Measurements from ENCODE around the gene FN1.
"Not testable (repeated sequence)": the region's sequence is repeated elsewhere in the genome, so short reads cannot be mapped to it uniquely, and the experiment has no call there.

FN1 gene

DNA sequence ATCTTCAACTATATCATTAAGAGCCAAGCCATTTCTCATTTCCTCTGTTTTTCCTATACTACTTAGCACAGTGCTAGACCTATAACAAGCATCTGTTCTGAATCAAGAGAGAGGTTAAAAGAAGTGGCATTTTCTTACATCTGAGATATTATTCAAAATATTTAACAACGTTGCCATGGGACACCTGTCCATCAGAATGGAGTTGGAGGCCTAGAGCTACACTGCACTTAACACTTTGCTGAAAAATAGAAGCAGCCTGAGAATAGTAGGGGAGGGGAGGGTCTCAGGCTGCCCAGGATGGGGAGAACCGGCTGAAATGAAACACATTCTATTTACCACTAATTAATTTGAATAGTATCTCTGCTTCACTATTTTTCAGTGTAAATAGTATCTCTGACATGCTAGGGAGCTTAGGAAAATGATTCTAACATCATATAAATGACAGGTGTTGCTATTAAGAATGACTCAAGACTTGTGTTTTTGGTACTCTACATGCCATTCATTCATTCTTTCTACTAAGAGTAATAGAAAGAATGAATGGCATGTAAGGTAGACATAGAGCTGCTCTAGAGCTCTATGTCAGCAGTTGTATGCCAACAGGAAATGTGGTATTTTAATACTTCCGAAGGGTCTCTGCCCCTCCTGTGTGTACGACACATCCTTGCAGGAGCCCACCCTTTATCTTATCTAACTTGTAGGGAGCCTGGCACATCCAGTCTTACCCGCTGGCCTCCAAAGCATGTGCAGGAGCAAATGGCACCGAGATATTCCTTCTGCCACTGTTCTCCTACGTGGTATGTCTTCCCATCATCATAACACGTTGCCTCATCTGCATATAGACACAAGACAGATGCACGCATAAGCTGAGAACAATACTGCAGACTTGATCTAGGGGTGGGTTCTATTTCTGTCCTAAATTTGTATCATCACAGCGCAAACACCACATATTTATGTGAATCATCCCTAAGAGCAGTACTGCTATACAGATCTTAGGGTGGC, 71.4 kb downstream of the FN1 start:
- FAIRE-seq: no peak

DNA sequence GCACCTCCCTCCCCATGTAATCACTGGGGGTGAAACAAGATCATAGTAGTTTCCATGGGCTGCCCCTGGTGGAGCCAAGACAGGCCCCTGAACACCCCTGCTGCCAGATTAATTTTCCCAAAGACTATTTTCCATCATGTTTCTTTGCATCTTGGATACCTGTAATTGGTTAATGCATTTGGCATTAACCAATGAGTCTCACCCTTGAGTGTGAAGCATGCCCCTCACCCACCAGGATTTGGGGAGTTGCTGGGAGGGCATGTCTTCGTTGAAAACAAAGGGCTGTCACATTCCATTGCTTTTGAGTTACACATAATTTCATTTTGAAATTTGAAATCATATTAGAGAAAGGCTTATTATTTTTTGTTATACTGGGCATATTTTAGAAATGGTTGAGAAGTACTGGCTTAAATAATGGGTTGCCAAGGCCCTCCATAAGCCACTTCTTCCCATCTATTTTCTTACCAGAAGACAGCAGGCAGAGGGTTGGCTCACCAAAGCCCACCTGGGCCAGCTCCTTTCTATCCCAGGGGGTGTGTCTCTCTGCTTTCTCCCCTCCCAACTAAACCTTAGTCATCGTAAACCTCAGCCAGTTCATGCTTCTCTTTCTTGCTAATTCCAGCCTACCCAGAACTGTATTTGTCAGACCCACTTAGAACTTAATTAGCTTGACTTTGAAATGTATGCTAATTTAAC, 72.3 kb downstream of the FN1 start:
- no peak for FAIRE-seq

DNA sequence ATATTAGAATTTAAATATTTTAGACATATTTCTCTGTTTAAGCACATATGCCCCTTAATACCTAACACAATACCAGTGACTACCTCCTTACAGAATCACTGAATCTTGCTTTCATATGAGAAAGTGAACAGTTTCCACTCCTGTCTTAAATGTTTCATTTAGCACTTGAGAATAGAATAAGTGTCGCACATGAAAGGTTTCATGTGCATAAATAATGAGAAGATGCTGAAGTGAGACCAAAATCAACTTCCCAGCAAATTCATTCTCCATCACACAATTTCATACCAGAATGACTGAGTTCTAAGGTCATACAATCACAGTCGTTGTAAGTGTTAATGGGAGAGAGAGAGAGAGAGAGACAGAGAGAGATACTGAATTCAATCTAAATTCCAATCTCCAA, 72.8 kb downstream of the FN1 start:
- no peak for FAIRE-seq

DNA sequence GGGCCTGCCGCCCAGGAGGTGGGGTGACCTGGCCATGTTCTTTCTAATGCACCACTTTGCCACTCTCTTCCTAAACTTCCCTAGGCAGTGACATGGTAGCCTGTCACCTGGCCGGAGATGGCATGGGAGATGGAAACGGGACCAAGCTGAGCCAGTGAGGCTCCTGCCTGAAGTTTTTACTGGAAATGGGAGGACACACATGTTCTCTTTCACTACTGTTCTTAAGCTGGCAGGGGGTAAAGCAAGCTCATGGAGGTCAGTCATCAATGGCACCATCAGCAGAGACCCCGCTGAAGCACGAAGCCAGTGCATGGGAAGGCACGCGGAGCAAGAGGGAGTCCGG, 73.3 kb downstream of the FN1 start:
- FAIRE-seq: no peak

DNA sequence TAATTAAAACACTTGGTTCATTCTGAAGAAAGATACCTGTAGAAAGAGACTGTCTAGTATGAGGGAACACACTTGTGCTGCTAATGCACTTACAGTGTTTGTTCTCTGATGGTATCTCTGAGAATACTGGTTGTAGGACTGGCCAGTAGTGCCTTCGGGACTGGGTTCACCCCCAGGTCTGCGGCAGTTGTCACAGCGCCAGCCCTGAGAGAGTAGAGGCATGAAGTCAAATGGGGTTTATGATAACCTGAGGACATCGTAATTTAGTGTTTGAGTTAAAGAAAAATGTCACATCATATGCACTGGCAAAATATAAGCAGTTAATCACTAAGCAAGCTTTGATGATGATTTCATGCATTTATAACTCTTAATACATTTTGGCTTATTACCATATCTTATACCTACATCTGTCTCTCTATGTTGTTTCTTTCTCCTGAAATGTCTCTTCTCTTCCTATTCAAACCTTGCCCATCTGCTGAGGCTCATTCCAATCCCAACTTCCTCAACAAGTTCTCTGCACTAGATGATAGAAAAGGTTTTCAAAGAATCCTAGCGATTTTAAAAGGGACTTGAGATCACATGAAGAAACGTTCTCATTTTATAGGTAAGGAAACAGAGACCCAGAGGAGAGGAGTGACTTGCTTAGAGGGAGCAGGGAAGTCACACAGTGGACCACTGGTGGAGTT, 73.8 kb downstream of the FN1 start:
- FAIRE-seq: no peak

DNA sequence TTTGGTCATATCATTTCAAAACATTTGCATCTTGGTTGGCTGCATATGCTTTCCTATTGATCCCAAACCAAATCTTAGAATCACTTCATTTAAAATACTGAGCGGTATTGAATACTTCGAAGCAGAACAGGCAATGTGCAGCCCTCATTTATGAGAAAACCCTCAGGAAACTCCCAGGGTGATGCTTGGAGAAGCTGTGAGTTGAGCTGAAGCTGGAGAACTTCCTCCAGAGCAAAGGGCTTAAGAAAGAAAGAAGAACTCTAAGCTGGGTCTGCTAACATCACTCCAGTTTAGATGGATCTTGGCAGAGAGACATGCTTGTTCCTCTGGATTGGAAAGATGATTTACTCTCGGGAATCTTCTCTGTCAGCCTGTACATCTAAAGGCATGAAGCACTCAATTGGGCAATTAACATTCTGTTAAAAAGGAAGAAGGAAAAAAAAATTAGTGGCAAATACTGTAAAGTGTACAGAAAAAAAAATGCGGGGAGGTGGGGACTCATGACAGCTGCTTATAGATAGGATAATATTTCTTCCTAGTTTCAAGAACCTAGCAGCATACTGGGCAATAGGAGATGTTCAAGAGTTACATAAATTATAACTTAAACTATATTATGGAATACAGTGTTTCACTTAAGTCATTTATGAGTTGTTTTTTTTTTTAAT, 74.5 kb downstream of the FN1 start:
- FAIRE-seq: no peak

DNA sequence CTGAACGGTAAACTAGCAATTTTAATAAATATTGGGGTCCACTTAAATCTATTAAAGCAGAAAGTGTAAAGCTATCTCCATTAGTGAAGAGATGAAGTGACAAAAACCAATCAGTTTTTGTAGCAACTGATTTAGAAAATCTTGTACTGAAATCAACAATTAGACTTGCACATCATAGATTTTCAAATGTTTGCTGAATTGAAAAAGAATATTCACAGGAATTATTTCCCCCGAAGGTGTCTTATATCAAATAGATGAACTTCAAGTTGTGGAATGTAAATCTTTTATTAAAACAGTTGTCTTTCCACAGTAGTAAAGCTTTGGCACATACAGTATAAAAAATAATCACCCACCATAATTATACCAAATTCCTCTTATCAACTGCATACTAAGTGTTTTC, 75.3 kb downstream of the FN1 start:
- FAIRE-seq: peak; percentile 89

DNA sequence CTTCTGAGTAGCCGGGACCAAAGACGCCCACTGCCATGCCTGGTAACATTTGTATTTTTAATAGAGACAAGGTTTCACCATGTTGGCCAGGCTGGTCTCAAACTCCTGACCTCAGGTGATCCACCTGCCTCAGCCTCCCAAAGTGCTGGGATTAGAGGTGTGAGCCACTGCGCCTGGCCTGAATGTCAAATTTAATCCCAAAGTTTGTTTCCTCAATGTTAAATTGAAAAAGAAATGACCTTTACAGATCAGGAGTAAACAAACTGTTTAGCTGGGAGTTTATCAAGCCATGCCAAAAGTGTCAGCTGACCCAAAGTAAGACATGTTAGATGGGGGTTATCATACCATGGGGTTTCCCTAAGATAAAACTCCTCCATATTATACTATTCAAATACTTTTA, 75.8 kb downstream of the FN1 start:
- FAIRE-seq: not testable (repeated sequence)

DNA sequence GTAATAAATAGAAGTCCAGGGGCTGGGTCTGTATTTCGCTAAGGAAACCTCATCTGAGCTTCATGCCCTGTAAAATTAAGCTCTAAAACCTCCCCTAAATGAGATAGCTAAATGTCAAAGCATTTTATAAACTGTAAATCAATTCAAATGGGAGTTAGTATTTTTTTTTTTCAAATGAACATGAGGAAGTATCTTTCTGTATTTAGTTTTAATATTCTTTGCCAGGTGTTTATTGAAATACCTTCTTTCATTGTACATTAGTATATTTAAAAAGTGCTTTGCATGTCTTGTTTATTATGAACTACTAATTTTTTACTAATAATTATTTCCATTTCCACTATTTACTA, 76.3 kb downstream of the FN1 start:
- FAIRE-seq: no peak

DNA sequence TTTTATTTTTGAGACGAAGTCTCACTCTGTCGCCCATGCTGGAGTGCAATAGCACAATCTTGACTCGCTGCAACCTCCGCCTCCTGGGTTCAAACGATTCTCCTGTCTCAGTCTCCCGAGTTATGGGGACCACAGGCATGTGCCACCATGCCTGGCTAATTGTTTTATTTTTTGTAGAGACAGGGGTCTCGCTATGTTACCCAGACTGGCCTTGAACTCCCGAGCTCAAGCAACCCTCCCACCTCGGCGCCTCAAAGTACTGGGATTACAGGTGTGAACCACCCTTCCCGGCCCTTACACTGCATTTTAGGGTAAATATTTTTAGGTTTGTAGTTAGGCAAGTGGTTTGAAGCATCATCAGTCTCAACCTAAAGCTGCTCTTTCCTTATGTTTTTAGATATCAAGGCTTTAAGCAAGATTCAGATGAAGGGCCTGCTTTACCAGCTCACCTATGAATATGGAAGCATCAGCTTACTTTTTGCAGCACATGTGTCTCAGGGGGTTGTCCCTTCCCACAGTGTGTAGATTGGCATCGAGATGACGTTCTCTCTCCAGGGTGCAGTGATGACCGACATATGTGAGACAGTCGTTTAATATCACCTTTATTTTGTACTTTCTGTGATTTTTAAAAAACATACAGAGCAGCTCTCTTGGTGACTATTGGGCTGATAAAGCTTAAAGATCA, 76.8 kb downstream of the FN1 start:
- no peak for FAIRE-seq

DNA sequence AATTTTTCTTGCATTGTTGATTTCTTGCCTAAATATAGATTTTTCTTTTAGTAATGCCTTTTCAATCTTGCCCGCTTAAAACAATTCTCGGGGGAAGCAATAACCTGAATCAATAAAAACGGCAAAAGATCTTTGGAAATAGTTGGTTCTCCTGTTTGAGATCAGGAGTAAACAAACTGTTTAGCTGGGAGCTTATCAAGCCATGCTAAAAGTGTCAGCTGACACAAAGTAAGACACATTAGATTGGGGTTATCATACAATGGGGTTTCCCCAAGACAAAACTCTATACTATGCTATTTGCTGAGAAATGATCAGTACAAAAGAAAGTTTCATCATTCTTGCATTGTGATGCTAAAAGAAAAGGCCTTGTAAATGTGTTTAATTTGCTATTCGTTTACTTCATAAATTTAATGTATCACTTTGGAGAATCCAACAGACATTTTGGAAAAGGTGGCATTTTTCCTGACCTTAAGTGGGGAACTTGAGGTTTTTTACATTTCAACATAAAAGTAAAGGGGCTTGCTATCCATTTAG, 77.5 kb downstream of the FN1 start:
- no peak for FAIRE-seq

DNA sequence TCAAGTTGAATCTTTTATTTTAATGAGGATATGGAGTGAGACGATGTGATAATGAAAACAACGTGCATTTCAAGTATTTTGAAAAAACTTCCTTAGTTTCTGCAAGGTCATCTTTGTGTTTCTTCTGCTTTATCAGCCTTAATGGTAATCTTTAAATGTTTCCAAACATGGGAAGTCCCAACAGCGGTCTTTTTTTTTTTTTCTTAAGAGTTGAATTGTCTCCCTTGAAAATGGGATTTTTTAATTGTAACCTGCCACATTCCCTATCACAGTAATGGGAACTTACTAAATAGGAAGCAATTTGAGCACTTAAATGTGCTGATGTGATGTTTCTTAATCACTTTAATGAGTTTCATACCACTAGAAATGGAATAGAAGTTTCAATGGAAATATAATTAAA, 78.2 kb downstream of the FN1 start:
- no peak for FAIRE-seq

DNA sequence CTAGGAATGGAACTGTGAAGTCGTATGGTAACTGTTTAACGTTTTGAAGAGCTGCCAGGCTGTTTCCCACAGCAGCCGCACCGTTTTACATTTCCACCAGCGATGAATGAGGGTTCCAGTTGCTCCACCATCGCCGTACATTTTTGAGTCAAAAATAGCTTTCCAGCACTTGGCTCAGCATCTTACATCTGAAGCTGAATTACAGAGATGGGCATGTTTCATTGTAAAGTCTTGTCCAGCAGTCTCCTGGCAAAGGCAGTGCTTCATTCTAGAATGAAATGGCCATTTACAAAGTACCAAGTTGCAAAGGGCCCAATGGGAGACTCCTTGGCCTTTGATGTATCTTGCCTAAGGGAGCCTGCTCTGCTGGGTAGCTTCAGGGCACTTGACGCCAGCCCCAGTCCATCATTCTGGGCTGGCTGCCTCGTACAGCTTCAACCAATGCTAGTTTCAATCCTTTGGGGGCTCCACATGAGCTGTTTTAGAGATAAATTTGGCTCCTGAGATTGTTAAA, 78.9 kb downstream of the FN1 start:
- no peak for FAIRE-seq

DNA sequence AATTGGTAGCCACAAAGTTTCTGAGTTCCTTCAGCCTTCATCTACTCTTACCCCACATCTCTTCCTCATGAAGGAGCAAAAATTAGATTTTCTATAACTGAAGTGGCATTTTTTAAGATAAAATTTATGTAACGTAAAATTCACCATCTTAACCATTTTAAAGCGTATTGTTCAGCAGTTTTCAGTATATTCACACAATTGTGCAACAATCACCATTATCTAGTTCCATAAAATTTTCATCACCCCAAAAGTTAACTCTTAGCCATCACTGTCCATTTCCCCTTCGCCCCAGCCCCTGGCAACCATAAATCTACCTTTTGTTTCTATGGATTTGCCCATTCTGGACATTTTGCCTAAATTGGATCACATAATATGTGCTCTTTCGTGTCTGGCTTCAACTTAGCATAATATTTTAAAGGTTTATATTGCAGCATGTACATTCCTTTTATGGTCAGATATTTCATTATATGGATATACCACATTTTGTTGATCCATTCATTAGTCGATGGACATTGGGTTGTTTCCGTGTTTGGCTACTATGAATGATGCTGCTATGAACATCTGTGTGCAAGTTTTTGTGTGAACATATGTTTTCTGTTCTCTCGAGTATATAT, 79.4 kb downstream of the FN1 start:
- FAIRE-seq: no peak

DNA sequence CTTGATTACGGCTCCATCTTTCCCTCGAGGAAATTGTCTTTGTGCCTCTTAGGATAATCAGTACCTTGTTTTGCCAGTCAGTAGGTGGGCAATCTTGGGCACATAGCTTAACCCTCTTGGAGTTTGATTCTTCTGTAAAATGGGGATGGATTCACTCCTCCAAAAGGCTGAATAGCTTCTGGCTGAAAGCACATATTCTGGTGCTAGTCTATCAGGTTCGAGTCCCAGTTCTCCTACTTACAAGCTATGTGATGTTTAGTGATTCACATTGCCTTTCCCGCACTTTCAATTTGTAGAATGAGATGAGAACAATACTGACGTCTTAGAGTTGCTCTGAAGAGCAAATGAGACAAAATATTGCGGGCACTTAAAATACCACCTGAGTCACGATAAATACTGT, 80.1 kb downstream of the FN1 start:
- FAIRE-seq: no peak

DNA sequence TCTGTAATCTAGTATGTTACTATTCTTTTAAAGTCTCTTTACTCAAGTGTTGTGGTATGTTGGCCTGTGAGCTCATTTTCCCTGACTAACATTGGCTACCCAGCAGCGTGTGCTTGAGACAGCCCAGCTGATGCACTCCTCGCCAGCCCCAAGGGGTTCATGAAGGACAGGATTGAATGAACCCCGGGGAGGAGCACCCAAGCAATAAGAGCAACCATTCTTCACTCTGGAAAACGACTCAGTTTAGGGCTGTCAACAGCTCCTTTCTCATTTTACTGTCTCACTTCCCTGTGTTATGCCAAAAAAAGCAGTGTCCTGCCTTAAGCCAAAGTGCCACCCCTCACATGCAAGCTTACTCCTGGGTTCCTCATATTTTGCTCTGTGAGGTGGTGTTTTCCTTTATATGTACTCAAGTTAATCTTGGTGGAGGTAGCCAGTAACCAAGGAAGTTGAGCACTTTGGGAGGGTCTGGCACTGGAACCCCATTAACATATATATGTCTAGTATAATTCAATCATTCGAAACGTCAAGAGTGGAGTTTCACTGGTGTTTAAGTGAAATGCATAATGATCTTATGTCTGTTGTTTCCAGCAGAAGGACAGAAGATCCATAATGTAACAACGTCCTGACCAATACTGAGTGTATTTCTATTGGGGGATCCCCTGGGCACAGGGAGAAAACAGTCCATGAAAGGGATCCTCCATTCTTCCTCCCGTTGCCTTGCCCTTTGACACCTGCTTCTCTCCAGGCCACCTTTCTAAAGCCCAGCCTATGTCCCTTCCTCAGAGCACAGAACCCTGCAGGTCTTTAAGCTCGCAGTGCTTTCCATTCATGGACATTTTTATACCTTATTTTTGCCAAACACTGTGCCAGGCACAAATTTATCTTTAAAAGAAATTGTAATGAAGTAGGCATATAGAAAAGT, 80.8 kb downstream of the FN1 start:
- FAIRE-seq: no peak

DNA sequence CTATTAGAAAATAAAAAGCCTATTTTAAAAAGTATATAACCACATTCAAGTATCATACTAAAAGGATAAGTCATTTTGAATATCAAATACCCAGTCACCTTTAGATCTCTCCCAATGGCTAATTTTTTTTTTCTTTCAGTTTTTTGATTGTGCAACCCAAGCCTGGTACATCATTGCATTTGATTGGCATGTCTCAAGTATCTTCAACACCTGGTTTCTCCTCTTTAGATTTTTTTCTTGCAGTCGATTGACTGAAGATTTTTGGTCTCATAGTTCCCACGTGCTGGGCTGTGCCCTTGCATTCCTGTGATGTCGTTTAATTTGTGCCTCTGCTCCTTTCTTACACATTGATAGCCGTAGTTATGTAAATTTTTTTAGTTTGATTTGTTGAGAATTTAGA, 83.3 kb downstream of the FN1 start:
- no peak for FAIRE-seq

DNA sequence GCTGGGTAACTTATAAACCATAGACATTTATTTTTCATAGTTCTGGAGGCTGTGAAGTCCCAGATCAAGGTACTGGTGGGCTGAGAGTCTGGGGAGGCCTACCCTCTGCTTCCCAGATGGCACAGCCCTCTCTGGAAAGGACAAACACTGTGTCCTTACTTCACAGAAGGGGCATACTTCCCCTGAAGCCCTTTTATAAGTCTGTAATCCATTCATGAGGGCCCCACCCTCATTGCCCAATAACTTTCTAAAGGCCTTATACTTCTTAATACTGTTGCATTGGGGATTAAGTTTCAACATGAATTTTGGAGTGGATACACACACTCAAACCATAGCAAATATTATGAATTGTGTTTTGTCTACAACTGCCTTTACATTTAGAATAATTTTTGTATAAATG, 88.0 kb downstream of the FN1 start:
- FAIRE-seq: no peak

DNA sequence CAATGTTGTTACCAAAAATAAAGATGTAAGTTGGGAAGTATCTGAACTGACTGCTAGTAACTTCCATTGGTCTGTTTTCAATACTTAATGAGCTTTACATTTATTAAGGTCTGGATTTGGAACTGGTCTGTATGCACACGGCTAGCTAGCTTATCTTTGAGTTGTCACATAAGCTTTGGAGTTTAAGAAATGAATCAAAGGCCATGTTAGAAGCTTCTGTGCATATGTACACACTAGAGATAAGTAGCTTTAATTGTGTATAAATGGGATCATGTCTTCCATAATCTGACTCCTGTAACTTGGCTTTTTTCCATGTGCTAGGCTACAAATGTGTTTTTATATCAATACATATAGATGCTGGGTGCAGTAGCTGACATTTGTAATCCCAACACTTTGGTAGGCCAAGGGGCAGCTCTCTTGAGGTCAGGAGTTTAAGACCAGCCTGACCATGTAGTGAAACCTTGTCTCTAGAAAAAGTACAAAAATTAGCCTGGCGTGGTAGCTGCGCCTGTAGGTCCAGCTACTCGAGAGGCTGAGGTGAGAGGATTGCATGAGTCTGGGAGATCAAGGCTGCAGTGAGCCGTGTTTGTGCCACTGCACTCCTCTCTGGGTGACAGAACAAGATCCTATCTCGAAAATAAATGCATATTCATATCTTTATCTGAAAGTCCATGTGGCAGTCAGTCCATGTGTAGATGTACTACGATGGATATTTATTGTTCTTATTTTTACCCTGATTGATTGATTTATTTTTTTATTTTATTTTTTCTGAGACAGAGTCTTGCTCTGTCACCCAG, 96.8 kb downstream of the FN1 start:
- FAIRE-seq: no peak

Measured in colon (tissue), 2 donors.